NCI-H2107 treated with DMSO at 0.1 percent for 48 hours (cell line): ENCODE data around the gene FOXC1.

Experiments
- DNase-seq: peaks from one replicate; lab custom pipeline; 2025; ENCODE audit not compliant: unreplicated experiment; lab: John Stamatoyannopoulos, UW

FOXC1 gene

DNA sequence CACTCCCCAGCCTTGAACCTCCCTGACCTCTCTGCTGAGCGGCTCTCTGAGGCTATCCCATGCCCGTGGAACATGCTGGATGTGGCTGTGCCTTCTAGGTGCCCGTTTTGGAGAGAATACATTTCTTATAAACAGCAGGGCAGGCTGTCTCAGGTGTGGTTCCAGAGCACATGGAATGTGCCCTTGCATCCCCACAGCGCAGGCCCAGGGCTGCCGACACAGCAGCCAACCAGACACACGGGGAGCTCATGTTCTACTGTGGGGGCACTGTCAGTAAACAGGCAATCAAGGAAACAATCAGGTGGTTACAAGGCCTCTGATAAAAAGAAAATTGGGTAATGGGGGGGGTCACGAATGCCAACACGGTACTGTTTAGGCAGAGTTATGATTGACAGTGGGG lies 30.8 kb downstream of the FOXC1 start:
- no peak for DNase-seq

DNA sequence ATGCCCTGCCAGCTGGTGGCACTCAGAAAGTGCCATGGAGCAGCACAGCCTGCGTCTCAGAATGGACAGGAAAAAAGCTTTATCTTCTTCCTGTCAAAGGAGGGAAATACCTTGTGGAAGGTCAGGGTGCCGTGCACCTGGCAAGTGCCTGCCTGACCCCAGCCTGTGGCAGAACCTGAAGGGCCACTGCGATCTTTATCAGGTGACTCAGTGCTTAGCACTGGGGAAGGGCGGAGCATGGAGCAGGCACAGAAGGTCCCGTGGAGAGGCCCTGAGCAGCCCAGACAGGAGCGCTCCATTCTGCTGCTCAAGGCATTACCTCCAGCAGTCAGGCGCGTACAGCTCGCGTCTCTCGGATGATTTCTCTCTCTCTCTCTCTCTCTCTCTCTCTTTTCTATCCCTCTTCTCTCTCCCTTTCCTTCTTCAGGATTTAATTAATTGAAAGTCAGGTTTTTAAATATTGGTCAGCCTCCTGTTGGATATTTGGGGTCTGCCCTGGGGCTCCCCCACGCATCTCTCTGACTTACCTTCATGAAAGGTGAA lies 31.7 kb downstream of the FOXC1 start:
- no peak for DNase-seq

DNA sequence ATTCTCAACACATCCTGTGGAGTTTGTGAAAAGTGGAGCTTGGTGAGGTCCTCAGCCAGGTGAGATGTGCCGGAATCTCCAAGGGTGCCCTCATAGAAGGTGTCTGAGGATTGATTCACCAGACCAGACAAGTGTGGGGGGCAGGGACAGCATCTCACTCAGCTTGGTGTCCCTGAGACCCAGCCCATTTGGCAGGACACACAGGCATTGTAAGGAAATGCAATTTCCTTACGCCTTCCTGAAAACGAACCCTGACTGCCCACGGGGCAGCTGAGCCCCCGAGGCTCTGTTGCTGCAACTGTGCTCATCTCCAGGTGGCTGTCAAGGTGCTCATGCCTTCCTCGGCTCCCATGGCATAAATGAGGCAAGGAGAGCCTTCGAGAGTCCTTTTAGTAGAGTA lies 33.4 kb downstream of the FOXC1 start:
- no peak for DNase-seq

DNA sequence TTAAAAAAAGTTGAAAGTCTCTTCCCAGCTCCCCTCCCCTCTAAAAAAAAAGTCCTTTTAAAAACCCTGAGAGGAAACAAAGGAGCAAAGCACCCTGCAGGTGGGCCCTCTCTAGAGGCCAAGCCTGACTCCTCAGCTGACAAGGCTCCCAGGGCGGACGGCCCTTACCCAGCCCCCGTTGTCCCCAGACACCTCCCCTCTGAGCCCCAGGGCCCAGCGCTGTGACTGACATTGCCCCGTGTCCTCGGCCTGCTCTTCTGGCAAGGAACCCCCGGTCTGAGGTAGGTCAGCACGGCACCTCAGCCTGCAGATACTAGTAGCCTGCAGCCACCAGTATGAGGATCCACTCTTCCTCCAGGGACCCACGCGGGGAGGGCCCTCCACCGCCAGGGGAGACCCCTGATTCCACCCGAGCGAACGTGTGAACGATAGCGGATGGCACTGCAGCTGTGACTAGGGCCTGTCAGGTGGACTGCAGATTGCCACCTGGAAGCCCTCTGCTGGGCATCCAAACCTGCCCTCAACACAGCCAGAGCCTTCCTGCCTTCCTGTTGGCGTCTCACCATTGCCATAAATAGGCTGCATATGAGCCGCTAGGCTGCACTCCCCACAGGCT lies 34.2 kb downstream of the FOXC1 start:
- no peak for DNase-seq

DNA sequence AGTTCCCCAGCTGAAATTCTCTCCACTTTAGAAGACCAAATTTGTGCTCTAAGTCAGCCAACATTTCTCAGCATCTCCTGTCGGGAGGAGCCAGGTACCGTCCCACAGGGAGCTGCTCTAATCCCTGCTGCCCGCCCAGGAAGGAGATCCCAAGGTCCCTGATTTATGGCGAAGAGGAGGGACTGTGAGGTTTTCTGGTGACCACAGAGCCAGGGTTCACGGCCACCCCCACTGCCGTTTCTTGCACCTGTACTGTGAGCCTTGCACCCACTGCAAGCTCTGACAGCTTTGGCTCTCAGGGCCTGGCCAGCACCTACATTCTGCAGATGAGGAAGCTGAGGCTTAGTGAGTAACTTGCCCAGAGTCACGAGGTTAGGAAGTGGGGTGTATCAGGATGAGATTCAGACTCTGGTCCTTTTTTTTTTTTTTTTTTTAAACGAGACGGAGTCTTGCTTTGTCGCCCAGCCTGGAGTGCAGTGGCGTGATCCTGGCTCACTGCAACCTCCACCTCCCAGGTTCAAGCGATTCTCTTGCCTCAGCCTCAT lies 34.9 kb downstream of the FOXC1 start:
- DNase-seq, result no peak

DNA sequence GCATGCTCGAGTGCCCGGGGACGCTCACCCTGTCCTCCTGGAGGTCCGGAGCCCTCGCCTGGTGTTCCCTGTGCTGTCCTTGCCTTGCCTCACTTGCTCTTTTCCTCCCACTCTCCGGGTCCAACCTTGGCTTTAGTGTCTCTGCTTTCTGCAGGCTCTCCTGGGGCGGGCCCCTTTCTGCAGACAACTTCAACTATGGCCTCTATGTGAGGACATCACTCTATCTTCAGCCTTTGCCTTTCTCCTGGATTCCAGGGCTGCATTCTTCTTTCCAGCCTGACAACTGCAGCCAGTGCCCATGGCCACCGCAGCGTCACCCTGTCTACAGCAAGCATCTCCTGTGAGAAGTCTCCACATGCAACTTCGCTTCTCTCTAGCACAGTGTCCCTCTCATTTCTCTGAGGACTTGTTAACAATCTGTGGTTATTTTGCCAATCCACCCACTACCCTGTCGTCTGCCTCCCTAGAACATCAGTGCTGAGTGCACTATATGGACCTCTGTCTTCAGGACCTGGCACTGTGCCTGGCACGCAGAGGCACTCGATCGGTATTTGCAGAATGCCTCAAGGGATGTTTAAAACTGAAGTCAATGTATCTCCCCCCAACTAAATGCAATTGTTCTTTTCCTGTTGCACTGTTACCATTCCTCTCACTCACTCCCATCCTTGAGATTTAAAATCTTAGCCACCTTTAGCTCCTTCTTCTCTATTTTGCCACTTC lies 35.9 kb downstream of the FOXC1 start:
- DNase-seq, result no peak

DNA sequence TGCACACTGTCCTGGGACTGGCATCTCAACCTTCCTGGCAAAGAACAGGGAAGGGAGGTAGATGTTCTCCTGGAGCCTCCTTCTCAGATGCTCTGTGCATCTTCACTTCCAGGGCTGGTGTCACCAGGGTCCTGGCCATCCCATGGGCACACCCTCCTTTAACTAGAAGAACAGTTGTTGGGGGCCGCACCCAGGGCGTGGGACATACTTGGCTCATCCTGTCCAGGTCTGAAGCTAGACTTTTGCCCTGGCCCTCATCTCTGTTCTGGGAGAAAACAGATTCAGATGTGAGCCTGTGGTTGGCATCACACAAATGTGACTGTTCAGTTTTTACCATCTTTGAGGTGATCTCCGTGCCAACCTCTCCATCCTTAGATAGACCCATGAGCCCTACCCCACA lies 41.6 kb downstream of the FOXC1 start:
- DNase-seq, result no peak

DNA sequence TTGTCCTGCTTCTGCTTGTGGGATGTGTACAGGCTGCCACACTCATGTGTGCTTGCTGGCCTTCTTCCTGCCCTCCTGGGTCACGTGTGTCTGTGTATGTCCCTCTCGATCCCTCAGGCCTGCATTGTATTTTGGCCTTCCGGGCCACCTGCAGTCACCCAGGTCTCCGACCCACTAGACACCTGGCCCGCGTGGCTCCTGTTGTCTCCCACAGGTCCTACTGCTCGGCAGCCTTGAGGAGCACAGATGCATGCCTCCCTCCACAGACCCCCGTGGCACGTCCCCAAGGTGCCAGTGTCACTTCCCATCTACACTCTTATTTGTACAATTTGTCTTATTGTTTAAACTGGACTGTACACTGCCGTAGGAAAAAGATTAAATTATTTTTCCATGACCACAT lies 43.1 kb downstream of the FOXC1 start:
- DNase-seq, result no peak

DNA sequence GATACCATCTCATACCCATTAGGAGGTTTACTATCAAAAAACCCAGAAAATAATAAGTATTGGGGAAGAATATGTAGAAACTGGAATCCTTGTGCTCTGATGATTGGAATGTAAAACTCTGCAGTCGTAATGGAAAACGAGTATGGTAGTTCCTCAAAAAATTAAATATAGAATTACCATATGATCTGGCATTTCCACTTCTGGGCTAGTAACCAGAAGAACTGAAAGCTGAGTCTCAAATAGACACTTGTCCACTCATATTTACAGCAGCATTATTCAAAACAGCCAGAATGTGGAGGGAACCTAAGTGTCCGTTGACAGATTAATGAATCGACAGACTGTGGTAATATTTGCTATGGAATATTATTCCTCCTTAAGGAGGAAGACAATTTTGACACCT lies 44.3 kb downstream of the FOXC1 start:
- no peak for DNase-seq

DNA sequence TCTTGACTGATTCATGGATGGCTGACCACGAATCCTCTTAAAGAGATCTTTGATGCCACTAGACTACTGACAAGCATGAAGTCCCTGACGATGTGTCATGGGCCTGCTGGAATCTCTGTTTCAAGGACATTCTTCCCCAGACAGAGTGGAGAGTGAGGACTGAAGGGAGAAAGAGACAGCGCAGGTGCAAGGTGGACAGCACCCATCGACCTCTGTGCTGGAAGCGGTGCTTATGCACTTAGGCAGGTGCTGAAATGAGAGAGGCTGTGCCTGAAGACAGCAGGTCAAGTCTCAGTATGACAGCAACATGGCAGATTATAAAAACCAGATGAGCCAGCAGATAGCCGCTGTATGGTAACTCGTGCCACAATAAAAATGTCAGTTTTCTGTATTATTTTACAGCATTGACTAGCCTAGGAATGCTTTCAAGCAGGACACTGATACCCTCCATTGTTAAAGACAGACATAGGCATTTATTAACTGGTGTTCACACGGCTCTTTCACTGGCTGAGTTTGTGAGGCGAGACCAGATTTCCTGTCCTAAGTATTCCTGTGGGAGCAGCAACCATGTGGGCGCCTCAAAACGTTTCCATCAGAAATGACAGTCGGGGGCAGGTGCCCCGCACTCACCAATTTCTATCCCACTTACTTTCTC lies 47.5 kb downstream of the FOXC1 start:
- DNase-seq, result no peak

DNA sequence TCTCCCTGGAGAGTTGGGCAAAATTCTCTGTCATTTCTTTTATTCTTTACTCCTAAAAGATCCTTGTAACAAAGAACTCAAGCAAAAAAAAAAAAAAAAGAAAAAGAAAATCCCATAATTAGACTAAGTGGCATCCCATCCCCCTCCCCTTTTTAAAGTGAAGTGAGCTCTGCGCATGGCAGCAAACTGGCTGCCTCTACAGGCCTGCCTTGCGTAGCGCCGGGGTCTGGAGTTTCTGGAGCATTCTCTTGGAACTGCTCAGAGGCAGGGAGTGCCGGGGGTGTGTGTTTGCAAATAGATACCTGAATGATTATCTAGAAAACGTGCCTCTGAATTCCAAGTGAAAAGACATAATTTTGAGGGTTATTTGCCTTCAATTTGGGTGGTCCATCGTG lies 48.1 kb downstream of the FOXC1 start:
- DNase-seq, result no peak

DNA sequence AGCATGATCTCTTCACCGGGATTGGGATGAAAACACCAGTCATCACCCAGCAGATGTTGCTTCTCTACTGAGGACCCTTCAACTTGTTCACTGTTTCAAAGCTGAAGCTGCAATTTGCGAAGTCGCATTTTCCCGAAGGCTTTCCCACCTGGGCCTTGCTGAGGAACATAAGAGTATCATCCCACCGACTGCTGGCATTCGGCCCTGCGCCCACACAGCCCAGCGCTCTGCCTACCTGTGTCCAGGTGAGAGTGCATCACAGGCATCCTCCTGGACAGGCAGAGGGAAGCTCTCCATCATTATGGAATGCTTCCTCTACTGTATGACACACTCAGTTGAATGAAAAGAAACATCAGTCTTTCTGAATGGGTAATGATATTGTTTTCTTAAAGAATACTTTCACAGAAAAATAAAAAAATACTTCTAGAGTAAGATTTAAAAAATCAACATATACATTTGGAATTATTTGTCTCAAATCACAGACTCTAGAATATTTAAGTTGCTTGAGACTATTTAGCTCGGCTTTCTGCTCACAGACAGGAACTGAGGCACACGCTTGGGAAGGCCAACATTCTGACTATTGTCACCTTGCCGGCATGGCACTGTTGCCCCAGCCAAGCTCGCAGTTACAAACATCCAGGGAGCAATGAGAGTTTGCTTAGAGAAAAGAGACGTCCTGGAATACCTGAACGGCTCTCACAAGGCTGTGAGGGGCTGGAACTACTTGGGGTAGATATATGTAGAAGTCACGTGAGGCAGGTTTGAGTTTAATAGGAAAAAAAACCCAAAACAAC lies 48.7 kb downstream of the FOXC1 start:
- no peak for DNase-seq

DNA sequence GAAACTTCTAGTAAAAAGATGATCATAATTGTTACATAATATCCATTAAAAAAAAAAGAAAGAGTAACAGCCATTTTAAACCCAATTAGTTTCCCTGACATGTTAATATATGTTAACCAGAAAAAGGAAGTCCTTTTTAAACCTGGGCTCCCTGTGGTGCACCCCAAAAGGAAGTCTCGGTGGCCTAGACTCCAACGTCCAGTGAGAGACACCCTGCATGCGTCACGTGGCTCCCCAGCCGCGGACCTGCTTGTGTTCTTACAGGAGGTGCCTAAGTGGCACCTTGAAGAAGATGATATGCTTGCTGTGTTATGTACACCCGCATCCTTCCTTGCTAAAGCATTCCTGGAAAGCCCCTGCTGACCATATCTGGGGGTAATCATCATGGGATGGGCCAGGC lies 50.1 kb downstream of the FOXC1 start:
- no peak for DNase-seq

DNA sequence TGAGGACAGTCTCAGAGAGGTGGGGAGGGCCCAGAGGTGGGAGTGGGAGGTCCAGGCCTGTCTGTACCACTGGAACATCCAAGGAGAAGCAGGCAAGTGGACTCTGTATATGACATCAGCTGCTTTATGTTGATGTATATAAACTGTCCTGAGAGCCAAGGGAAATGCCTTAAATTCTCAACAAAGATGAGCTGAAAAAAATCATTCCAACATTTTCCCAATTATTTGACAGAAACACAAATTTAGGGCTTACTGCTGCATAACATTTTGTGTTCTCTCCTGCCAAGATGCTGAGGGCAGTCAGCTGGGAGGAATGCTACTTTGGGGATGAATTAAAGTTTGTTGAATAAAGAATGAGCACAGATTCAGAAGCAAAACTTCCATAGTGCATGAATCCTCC lies 52.8 kb downstream of the FOXC1 start:
- DNase-seq, result no peak
